ENCODE data around the gene GREM2. TPM values are rescaled to one million over a fixed set of nuclear protein-coding genes. Genes with fewer than 3 reads are reported as not detected.

Gene GREM2
- total RNA-seq, 4 donors from 2014 or later = 0.22 TPM; not detected in 3

- TF ChIP-seq CTCF (IDR thresholded peaks at IDR 0.05; ENCODE audit: low read depth) = no peak
These were observed 95.9 kb downstream of the GREM2 start for GRCh38 chr1:240516069-240516468.

- TF ChIP-seq CTCF (IDR thresholded peaks at IDR 0.05; ENCODE audit: low read depth) = no peak
These were observed 96.5 kb downstream of the GREM2 start for GRCh38 chr1:240515505-240515904.

GRCh38 chr1:240511789-240512188, 100.2 kb downstream of the GREM2 start:
- no peak for TF ChIP-seq CTCF (IDR thresholded peaks at IDR 0.05; ENCODE audit: low read depth)

- TF ChIP-seq CTCF (IDR thresholded peaks at IDR 0.05; ENCODE audit: low read depth) = no peak
These were observed 103.0 kb downstream of the GREM2 start for GRCh38 chr1:240508950-240509349.

GRCh38 chr1:240508201-240508600, 103.8 kb downstream of the GREM2 start:
- TF ChIP-seq CTCF (IDR thresholded peaks at IDR 0.05; ENCODE audit: low read depth) = no peak

- TF ChIP-seq CTCF (IDR thresholded peaks at IDR 0.05; ENCODE audit: low read depth) = no peak
These were observed 105.8 kb downstream of the GREM2 start for GRCh38 chr1:240506176-240506575.

GRCh38 chr1:240503558-240503957, 108.4 kb downstream of the GREM2 start:
- TF ChIP-seq CTCF (IDR thresholded peaks at IDR 0.05; ENCODE audit: low read depth) = no peak

Data from subcutaneous adipose tissue (tissue), 4 donors.